ENCODE measurements around the gene PARVB. TPM values are rescaled to one million over a fixed set of nuclear protein-coding genes. Genes with fewer than 3 reads are reported as not detected.
A peak's percentile ranks its signal among the peaks of the same experiment; 100 is the strongest.

The PARVB gene
- total RNA-seq, 4 donors from 2014 or later = 120 to 201 (median 147) TPM

DNA sequence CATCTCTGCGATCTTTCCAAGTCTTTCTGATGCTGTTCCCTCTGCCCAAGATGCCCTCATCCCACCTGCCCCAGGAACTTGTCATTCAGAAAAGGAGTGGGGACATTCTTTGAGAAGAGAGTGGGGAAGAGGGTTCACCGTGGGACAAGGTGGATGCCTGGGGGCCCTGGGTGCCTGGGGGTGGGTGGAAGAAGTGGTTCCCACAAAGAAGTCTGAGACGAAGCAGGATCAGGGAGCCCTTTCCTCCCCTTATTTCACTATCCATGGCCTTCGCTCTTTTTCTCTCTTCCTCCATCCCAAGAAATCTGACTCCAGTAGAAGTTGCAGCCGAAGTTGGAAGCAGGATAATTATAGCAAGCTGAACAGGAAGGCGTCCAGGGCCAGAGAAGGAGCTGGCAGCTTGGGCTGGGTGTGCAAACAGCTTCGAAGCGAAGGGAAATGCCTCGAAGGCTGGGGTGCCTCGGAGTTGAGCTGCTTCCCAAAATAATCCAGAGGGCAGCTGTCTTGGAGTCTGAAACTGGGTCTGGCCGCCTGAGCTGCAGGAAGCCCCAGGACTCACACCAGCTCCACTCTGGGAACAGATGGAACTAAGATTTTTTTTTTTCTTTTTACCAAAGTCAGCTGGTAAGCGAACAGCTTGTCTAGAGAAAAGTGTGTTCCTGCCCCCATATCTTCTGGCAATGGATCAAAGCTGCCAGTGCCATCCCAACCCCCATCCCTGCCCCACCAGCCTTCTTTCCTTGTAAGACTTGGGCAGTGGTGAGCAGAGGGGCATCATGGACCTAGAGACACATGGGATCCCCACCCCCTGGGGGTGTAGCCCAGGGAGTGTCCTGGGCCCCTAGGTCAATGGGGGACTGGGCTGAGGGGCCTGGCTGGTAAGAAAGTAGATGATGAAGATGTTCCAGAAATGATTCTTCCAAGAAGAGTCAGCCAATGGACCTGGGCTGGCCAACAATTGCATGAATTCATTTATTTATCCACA, 188.1 kb downstream of the PARVB start:
- ATAC-seq (peak in 1 of 2 donors; percentile 54), DNase-seq (no peak)
- H3K4me1 ChIP-seq = peaks cover 9 to 10% of the 10 kb centered on the region in 2 donors
- no peaks in the 10 kb centered on the region for H3K36me3 ChIP-seq
- peak overlapping the region in 1 of 4 donors; percentile 13 for H3K27ac ChIP-seq
- in situ Hi-C loops (cut with MboI; ENCODE audit: low sequenced_read_pairs in 4 of 4) (no loop called here), intact Hi-C loops (cut with DNase I; ENCODE audit: low total_unique reads) (no loop called here)
- no peaks in the 10 kb centered on the region for H3K27me3 ChIP-seq
- TF ChIP-seq CTCF (IDR thresholded peaks at IDR 0.05 in 4 of 5, conservative IDR thresholded peaks at IDR 0.05 in 1 of 5) = no peak
- no peak for TF ChIP-seq POLR2A (IDR thresholded peaks at IDR 0.05)
- H3K9me3 ChIP-seq = peaks cover 0 to 7% (median 0%) of the 10 kb centered on the region in 3 donors
- H3K4me3 ChIP-seq = no peak overlapping the region

- ATAC-seq = no peak
- no peak overlapping the region for H3K27ac ChIP-seq
These were observed 188.8 kb downstream of the PARVB start for GRCh38 chr22:44212936-44213335.

GRCh38 chr22:44213489-44214043, 189.5 kb downstream of the PARVB start:
- intact Hi-C loops (cut with DNase I; ENCODE audit: low total_unique reads) (no loop called here), in situ Hi-C loops (cut with MboI; ENCODE audit: low sequenced_read_pairs in 4 of 4) (no loop called here)
- no peak for TF ChIP-seq CTCF (IDR thresholded peaks at IDR 0.05 in 4 of 5, conservative IDR thresholded peaks at IDR 0.05 in 1 of 5)
- no peak for TF ChIP-seq POLR2A (IDR thresholded peaks at IDR 0.05)
- ATAC-seq (no peak), DNase-seq (no peak)
- H3K4me1 ChIP-seq = peaks cover 9 to 10% of the 10 kb centered on the region in 2 donors
- H3K27ac ChIP-seq = no peak overlapping the region
- no peak overlapping the region for H3K4me3 ChIP-seq
- no peaks in the 10 kb centered on the region for H3K27me3 ChIP-seq
- H3K9me3 ChIP-seq = peaks cover 0 to 7% (median 0%) of the 10 kb centered on the region in 3 donors
- no peaks in the 10 kb centered on the region for H3K36me3 ChIP-seq

More at GRCh38 chr22:44212936-44213335, 188.8 kb downstream of the PARVB start:
- H3K4me3 ChIP-seq = no peak overlapping the region
- H3K27me3 ChIP-seq = no peaks in the 10 kb centered on the region
- TF ChIP-seq CTCF (IDR thresholded peaks at IDR 0.05 in 4 of 5, conservative IDR thresholded peaks at IDR 0.05 in 1 of 5) (no peak), POLR2A (IDR thresholded peaks at IDR 0.05) (no peak)
- intact Hi-C loops (cut with DNase I; ENCODE audit: low total_unique reads) (no loop called here), in situ Hi-C loops (cut with MboI; ENCODE audit: low sequenced_read_pairs in 4 of 4) (no loop called here)
- DNase-seq = no peak
- H3K36me3 ChIP-seq = no peaks in the 10 kb centered on the region
- H3K4me1 ChIP-seq = peaks cover 9 to 10% of the 10 kb centered on the region in 2 donors
- H3K9me3 ChIP-seq = peaks cover 0 to 7% (median 0%) of the 10 kb centered on the region in 3 donors

DNA sequence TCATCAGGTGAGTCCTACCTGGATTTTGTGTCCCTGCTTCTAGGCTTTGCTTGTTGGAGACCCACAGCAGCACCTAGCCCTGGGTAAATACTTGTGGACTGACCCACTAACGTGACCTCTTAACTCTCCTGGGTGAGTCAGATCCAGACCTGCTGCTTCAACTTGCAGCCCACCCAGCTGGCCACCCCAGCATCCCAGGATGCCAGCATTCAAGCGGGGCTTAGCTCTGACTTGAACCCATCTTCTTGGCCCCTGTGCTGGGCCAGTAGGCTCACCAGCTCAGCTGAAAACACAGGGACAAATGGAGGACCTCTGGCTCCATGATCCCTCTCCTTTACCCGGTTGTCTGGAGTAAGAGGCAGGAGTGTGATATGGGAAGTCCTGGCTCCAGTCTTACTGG, 190.1 kb downstream of the PARVB start:
- intact Hi-C loops (cut with DNase I; ENCODE audit: low total_unique reads) (no loop called here), in situ Hi-C loops (cut with MboI; ENCODE audit: low sequenced_read_pairs in 4 of 4) (no loop called here)
- Histone ChIP-seq H3K9me3 (peaks cover 0 to 7% (median 0%) of the 10 kb centered on the region in 3 donors), H3K4me3 (no peak overlapping the region), H3K36me3 (no peaks in the 10 kb centered on the region), H3K27ac (no peak overlapping the region), H3K4me1 (peaks cover 9 to 10% of the 10 kb centered on the region in 2 donors), H3K27me3 (no peaks in the 10 kb centered on the region)
- TF ChIP-seq POLR2A (IDR thresholded peaks at IDR 0.05) (no peak), CTCF (IDR thresholded peaks at IDR 0.05 in 4 of 5, conservative IDR thresholded peaks at IDR 0.05 in 1 of 5) (no peak)
- ATAC-seq = no peak
- no peak for DNase-seq

All from gastrocnemius medialis (tissue), 4 donors.